ENCODE measurements around the gene UGT1A8. TPM values are rescaled to one million over a fixed set of nuclear protein-coding genes. Genes with fewer than 3 reads are reported as not detected.
"Not testable (repeated sequence)": the region's sequence is repeated elsewhere in the genome, so short reads cannot be mapped to it uniquely, and the experiment has no call there.

Gene UGT1A8
- total RNA-seq, 1 experiment from 2014 or later = not detected

GRCh38 chr2:233620204-233620603, 2.8 kb downstream of the UGT1A8 start:
- Histone ChIP-seq H4K20me1 (ENCODE audit: insufficient read depth) (no peaks in the 10 kb centered on the region), H3K9me2 (ENCODE audit: insufficient read depth) (no peaks in the 10 kb centered on the region), H3K27me3 (ENCODE audit: insufficient read depth, low read length) (no peaks in the 10 kb centered on the region), H3K4me1 (ENCODE audit: control insufficient read depth in 1 of 2, insufficient read depth in 2 of 2, low read length in 2 of 2) (no peaks in the 10 kb centered on the region), H3K4me2 (ENCODE audit: low read length) (no peak overlapping the region), H3K4me3 (replicated peaks in 1 of 2; ENCODE audit: low read depth in 1 of 2, low read length in 2 of 2) (no peak overlapping the region), H3K9ac (ENCODE audit: low read length) (no peak overlapping the region), H2AFZ (ENCODE audit: low read depth, low read length, poor library complexity, severe bottlenecking) (no peak overlapping the region), H3K9me3 (ENCODE audit: control insufficient read depth in 1 of 2, insufficient read depth in 1 of 2, low read depth in 1 of 2, low read length in 2 of 2) (no peaks in the 10 kb centered on the region), H3K79me2 (ENCODE audit: insufficient read depth, low read length) (no peaks in the 10 kb centered on the region), H3K36me3 (ENCODE audit: control insufficient read depth in 1 of 2, insufficient read depth in 2 of 2, low read length in 2 of 2) (no peaks in the 10 kb centered on the region), H3K27ac (ENCODE audit: low read depth, low read length) (no peak overlapping the region)
- intact Hi-C loops (cut with micrococcal nuclease) = no loop called here
- DNase-seq (ENCODE audit: low read depth, low spot score) = no peak
- no peak for TF ChIP-seq ZNF274 (IDR thresholded peaks at IDR 0.05; ENCODE audit: low read depth, low read length)
- no peak for TF ChIP-seq POLR2A (IDR thresholded peaks at IDR 0.05; ENCODE audit: borderline replicate concordance, extremely low read depth, insufficient read depth, insufficient read length)
- TF ChIP-seq, protein P1, sequence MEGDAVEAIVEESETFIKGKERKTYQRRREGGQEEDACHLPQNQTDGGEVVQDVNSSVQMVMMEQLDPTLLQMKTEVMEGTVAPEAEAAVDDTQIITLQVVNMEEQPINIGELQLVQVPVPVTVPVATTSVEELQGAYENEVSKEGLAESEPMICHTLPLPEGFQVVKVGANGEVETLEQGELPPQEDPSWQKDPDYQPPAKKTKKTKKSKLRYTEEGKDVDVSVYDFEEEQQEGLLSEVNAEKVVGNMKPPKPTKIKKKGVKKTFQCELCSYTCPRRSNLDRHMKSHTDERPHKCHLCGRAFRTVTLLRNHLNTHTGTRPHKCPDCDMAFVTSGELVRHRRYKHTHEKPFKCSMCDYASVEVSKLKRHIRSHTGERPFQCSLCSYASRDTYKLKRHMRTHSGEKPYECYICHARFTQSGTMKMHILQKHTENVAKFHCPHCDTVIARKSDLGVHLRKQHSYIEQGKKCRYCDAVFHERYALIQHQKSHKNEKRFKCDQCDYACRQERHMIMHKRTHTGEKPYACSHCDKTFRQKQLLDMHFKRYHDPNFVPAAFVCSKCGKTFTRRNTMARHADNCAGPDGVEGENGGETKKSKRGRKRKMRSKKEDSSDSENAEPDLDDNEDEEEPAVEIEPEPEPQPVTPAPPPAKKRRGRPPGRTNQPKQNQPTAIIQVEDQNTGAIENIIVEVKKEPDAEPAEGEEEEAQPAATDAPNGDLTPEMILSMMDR (IDR thresholded peaks at IDR 0.05 in 2 of 3, conservative IDR thresholded peaks at IDR 0.05 in 1 of 3; ENCODE audit: borderline replicate concordance in 1 of 3, insufficient read depth in 1 of 3, low read depth in 2 of 3, low read length in 2 of 3) = no peak
- ChIA-PET RAD21 (ENCODE audit: low non-redundant PET in 1 of 2, low total read pairs in 2 of 2, uncharacterized antibody in 2 of 2, unreplicated experiment in 2 of 2) (no interaction called here), CTCF (no interaction called here), POLR2A (no interaction called here)
- no peak for ATAC-seq
- no TSS peak for BruUV-seq (replicated peaks)

DNA sequence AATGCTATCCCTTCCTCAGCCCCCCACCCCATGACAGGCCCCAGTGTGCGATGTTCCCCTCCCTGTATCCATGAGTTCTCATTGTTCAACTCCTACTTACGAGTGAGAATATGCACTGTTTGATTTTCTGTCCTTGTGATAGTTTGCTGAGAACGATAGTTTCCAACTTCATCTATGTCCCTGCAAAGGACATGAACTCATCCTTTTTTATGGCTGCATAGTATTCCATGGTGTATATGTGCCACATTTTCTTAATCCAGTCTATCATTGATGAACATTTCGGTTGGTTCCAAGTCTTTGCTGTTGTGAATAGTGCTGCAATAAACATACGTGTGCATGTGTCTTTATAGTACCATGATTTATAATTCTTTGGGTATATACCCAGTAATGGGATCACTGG, 4.4 kb downstream of the UGT1A8 start:
- H3K4me2 ChIP-seq (ENCODE audit: low read length); H2AFZ ChIP-seq (ENCODE audit: low read depth, low read length, poor library complexity, severe bottlenecking); CTCF ChIA-PET; H3K9me2 ChIP-seq (ENCODE audit: insufficient read depth); H3K27ac ChIP-seq (ENCODE audit: low read depth, low read length); intact Hi-C loops (cut with micrococcal nuclease); H3K9ac ChIP-seq (ENCODE audit: low read length); H3K27me3 ChIP-seq (ENCODE audit: insufficient read depth, low read length); BruUV-seq (replicated peaks); H3K79me2 ChIP-seq (ENCODE audit: insufficient read depth, low read length); H4K20me1 ChIP-seq (ENCODE audit: insufficient read depth); ATAC-seq; RAD21 ChIA-PET (ENCODE audit: low non-redundant PET in 1 of 2, low total read pairs in 2 of 2, uncharacterized antibody in 2 of 2, unreplicated experiment in 2 of 2); H3K36me3 ChIP-seq (ENCODE audit: control insufficient read depth in 1 of 2, insufficient read depth in 2 of 2, low read length in 2 of 2); POLR2A ChIA-PET; DNase-seq (ENCODE audit: low read depth, low spot score); H3K4me3 ChIP-seq (replicated peaks in 1 of 2; ENCODE audit: low read depth in 1 of 2, low read length in 2 of 2); H3K9me3 ChIP-seq (ENCODE audit: control insufficient read depth in 1 of 2, insufficient read depth in 1 of 2, low read depth in 1 of 2, low read length in 2 of 2); H3K4me1 ChIP-seq (ENCODE audit: control insufficient read depth in 1 of 2, insufficient read depth in 2 of 2, low read length in 2 of 2): not testable (repeated sequence)
